Activated naive CD4-positive, alpha-beta T cell treated with anti-CD3 and anti-CD28 coated beads, Interleukin-2, amount 10 ng/mL, durations not matched to agents 7 days and 5 days (primary cell): ENCODE data around the gene PCDHB12.

Source experiments
- CTCF ChIA-PET: fragments of 350-600 bp; sonication (Branson Sonifier 250); formaldehyde crosslinking; loops from one replicate; lab custom pipeline; 2021; ENCODE audit warnings: antibody characterized with exemption; lab: Charles Lee
- DNase-seq: peaks from one replicate; pipeline ENCODE4 v3.0.0-alpha.2; 2020
- H3K27ac Mint-ChIP-seq: one replicate; pipeline ENCODE4 v1.8.0; 2021; ENCODE audit warnings: mild to moderate bottlenecking, moderate library complexity, mixed read lengths
- H3K27me3 Mint-ChIP-seq: one replicate; pipeline ENCODE4 v1.8.0; 2021; ENCODE audit warnings: mild to moderate bottlenecking, mixed read lengths
- H3K36me3 Mint-ChIP-seq: one replicate; pipeline ENCODE4 v1.8.0; 2021; ENCODE audit warnings: mixed read lengths
- H3K4me1 Mint-ChIP-seq: one replicate; pipeline ENCODE4 v1.8.0; 2021; ENCODE audit warnings: mixed read lengths
- H3K4me3 Mint-ChIP-seq: one replicate; pipeline ENCODE4 v1.8.0; 2021; ENCODE audit warnings: mild to moderate bottlenecking, moderate library complexity, mixed read lengths
- H3K9me3 Mint-ChIP-seq: one replicate; pipeline ENCODE4 v1.8.0; 2021; ENCODE audit warnings: mixed read lengths

Gene PCDHB12

DNA sequence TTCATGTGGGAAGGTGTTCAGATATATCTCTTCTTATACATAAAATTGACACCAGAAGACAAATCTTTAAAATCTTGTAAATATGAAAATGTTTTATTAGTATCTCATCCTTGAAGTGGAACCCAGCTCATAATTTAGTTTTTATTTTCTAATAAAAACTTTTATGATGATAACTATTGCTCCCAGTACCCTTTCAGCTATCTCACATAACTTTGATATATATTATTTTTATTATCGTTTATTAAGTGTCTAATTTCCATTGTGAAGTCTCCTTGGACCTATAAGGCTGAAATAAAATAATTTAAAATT, 52.7 kb downstream of the PCDHB12 start:
- Mint-ChIP-seq H3K27ac (no peak overlapping the region), H3K9me3 (peaks cover 69% of the 10 kb centered on the region), H3K4me3 (no peak overlapping the region), H3K27me3 (no peaks in the 10 kb centered on the region), H3K4me1 (no peaks in the 10 kb centered on the region), H3K36me3 (peaks cover 8% of the 10 kb centered on the region)
- CTCF ChIA-PET: no interaction called here
- no peak for DNase-seq
